Nephron (organoid): ENCODE measurements around the gene DCTN1.

Experiments used
- H3K27ac Mint-ChIP-seq, 3 experiments: 2 replicates each; pipeline ENCODE4 v1.8.0; 2020; ENCODE audit warnings: mixed read lengths in 3 of 3, mild to moderate bottlenecking in 2 of 3, moderate library complexity in 1 of 3
- H3K27me3 Mint-ChIP-seq: 2 replicates; pipeline ENCODE4 v1.8.0; 2021; ENCODE audit warnings: low read depth, mild to moderate bottlenecking, moderate library complexity, mixed read lengths
- H3K36me3 Mint-ChIP-seq: 2 replicates; pipeline ENCODE4 v1.8.0; 2020; ENCODE audit warnings: low read depth, mixed read lengths
- H3K4me1 Mint-ChIP-seq: 2 replicates; pipeline ENCODE4 v1.8.0; 2020; ENCODE audit warnings: mixed read lengths
- H3K4me3 Mint-ChIP-seq, 3 experiments: 2 replicates each; pipeline ENCODE4 v1.8.0; 2020; ENCODE audit warnings: mild to moderate bottlenecking in 3 of 3, mixed read lengths in 3 of 3, moderate library complexity in 2 of 3
- H3K9me3 Mint-ChIP-seq: 2 replicates; pipeline ENCODE4 v1.8.0; 2020; ENCODE audit warnings: mixed read lengths
- CTCF ChIP-seq, 3 experiments: fragments of 200-600 bp; sonication (generic); IDR thresholded peaks; one replicate each; pipeline ENCODE4 v1.5.0; 2021; ENCODE audit warnings: antibody characterized with exemption in 3 of 3; ENCODE audit not compliant: unreplicated experiment in 3 of 3

The DCTN1 gene

DNA sequence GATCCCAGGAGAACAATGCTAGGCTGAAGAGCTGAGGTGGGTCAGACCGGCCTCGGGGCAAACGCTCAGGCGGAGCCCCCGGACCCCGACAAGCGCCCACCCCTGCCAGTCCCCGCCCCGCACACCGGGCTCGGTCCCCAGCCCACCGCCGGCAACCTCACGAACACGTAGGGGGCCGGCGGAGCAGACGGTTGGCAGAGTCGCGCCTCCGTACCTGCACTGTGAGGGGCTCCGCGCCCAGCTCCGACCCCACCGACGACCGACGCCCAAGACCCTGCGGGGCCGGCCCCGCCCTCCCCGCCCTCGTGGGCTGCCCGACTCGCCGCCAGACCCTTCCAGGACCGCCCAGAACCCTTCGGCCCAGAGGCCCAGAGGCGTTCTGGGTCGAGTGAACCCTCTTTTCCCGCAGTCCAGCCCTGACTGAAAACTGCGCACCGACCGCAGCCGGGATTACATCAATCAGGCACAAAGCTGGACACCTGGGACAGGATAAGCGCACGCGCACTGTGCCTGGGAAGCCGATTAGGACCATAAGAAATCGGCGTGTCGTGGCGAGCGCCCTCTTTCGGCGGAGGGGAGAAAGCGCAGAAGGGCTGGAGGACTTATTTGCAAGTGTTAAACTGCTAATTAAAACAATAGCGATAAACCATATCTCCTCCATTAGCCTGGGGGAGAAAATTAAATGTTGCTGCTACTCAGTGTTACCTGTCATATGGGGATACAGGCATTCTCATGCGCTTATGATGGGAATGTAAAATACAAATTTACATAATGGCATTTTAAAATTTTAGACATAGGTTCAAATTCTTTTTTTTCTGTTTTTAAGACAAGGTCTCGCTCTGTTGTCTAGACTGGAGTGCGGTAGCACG, 11.7 kb upstream of the DCTN1 start:
- peak overlapping the region in 1 of 3 experiments; percentile 100 for H3K27ac Mint-ChIP-seq
- H3K9me3 Mint-ChIP-seq = no peaks in the 10 kb centered on the region
- peak; percentile 96 to 99 (median 98) for TF ChIP-seq CTCF (IDR thresholded peaks at IDR 0.05; ENCODE audit: unreplicated experiment in 3 of 3)
- H3K4me3 Mint-ChIP-seq = no peak overlapping the region
- no peaks in the 10 kb centered on the region for H3K27me3 Mint-ChIP-seq
- no peaks in the 10 kb centered on the region for H3K36me3 Mint-ChIP-seq
- H3K4me1 Mint-ChIP-seq = no peaks in the 10 kb centered on the region

DNA sequence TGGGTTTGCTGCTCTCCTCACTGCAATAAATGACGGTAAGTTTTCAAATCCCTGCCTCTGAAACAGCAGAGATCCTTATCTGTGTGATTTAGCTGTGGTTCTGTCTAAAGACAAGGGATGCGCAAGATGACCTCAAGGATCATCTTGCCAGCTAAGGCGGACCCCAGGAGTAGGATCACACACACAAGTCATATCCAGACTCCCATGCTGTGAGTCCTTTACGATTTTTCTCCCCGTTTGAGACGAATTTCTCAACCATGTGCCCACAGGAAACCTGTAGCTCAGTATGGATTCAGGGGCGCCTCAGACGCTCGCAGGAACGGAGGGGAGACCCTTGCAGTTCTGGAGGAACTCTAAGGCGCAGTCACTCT, 11.1 kb upstream of the DCTN1 start:
- H3K27me3 Mint-ChIP-seq = no peaks in the 10 kb centered on the region
- no peaks in the 10 kb centered on the region for H3K4me1 Mint-ChIP-seq
- H3K36me3 Mint-ChIP-seq = no peaks in the 10 kb centered on the region
- H3K4me3 Mint-ChIP-seq = no peak overlapping the region
- H3K27ac Mint-ChIP-seq = peak overlapping the region in 1 of 3 experiments; percentile 94
- H3K9me3 Mint-ChIP-seq = no peaks in the 10 kb centered on the region
- TF ChIP-seq CTCF (IDR thresholded peaks at IDR 0.05; ENCODE audit: unreplicated experiment in 3 of 3) = no peak

DNA sequence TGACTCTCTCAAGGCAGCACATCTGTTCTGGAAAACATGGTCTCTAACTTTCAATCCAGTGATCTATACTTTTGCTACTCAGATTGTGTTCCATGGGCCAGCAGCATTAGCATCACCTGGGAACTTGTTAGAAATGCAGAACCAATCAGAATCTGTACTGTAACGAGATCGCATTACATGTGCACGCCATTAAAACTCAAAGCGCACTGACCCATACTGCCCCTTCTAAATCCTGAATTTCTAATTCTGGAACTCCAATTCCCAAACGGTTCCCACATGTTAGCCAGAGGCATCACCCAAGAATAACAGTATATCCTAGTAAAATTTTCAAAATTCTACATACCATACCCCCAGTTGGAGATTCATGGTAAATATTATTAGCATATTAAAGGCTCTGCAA, 10.5 kb upstream of the DCTN1 start:
- Mint-ChIP-seq H3K27ac (peak overlapping the region in 1 of 3 experiments; percentile 78), H3K27me3 (no peaks in the 10 kb centered on the region), H3K4me3 (no peak overlapping the region), H3K4me1 (no peaks in the 10 kb centered on the region), H3K36me3 (no peaks in the 10 kb centered on the region), H3K9me3 (no peaks in the 10 kb centered on the region)
- no peak for TF ChIP-seq CTCF (IDR thresholded peaks at IDR 0.05; ENCODE audit: unreplicated experiment in 3 of 3)

DNA sequence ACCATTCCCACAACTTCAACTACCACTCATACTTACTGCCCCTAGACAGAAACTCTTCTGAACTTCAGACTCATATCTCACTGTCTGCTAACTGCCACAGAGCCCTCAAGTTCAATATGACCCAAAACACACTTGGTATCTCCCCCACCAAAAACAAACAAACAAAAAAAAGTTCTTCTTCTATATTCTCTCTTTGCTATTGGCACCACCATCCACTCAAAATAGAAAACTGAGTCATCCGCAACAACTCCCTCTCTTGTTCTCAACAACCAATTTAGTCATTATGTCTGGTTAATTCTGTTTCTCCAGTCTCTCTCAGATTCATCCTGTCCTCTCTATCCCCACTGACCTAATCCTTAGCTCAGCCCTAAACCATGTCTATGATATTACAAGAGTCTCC, 7.2 kb upstream of the DCTN1 start:
- no peaks in the 10 kb centered on the region for H3K4me1 Mint-ChIP-seq
- H3K27ac Mint-ChIP-seq = no peak overlapping the region
- no peak overlapping the region for H3K4me3 Mint-ChIP-seq
- TF ChIP-seq CTCF (IDR thresholded peaks at IDR 0.05; ENCODE audit: unreplicated experiment in 3 of 3) = no peak
- peaks cover 4% of the 10 kb centered on the region for H3K36me3 Mint-ChIP-seq
- no peaks in the 10 kb centered on the region for H3K27me3 Mint-ChIP-seq
- H3K9me3 Mint-ChIP-seq = no peaks in the 10 kb centered on the region

DNA sequence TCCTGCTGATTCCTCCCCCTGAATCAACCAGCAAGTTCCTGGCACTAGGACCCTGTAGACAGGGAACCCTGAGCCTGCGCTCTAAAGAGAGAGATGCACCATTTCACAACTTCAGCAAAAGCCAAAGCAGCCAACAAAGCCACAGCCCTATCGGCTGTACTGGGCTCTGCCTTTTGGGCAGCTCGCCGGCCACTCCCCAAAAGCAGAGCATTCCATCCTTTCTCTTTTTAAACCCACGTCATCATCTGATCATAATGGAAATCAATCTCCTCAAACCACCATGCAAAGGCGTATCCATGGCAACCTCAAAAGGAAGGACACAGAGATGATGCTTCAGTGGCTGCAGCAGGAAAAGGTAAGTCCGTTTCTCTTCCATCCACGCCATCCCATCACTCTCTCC, 5.3 kb upstream of the DCTN1 start:
- Mint-ChIP-seq H3K27me3 (no peaks in the 10 kb centered on the region), H3K36me3 (peaks cover 4% of the 10 kb centered on the region), H3K4me1 (peaks cover 12% of the 10 kb centered on the region), H3K27ac (no peak overlapping the region), H3K9me3 (no peaks in the 10 kb centered on the region), H3K4me3 (no peak overlapping the region)
- no peak for TF ChIP-seq CTCF (IDR thresholded peaks at IDR 0.05; ENCODE audit: unreplicated experiment in 3 of 3)

DNA sequence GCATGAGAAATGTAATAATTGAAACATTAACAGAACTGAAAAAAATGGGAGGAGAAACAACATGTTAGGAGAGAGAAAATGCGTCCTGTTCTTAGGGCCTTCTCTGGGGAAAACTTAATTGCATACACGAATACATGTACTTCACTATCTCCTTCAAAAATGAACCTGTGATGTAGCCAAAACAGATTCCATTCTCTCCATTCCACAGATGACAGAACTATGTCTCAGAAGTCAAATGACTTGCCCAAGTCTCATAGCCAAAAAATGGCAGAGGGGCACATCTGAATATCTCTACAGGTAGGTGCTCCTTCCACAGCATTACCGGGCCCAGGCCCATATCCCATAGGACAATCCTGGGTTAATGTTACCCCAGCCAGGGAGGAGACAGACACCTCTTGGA, 3.9 kb upstream of the DCTN1 start:
- TF ChIP-seq CTCF (IDR thresholded peaks at IDR 0.05; ENCODE audit: unreplicated experiment in 3 of 3) = no peak
- Mint-ChIP-seq H3K4me3 (no peak overlapping the region), H3K9me3 (no peaks in the 10 kb centered on the region), H3K27ac (no peak overlapping the region), H3K4me1 (peaks cover 19% of the 10 kb centered on the region), H3K27me3 (no peaks in the 10 kb centered on the region), H3K36me3 (peaks cover 4% of the 10 kb centered on the region)
